Muscle of back (tissue), 11 donors: ENCODE data around the gene SIAE. TPM values are rescaled to one million over a fixed set of nuclear protein-coding genes. Genes with fewer than 3 reads are reported as not detected.
"Not testable (repeated sequence)": the region's sequence is repeated elsewhere in the genome, so short reads cannot be mapped to it uniquely, and the experiment has no call there.

ENCODE experiments used
- DNase-seq, 3 donors: peaks; one replicate each; pipeline versions ENCODE4 v3.0.0 to v3.0.0-alpha.2; 2013
- polyA plus RNA-seq, 10 donors: library from polyadenylated mRNA; unstranded; fragments of 120-200 nt; gene quantifications; one replicate each; pipeline ENCODE4 v1.2.1, GENCODE V29; 2013; ENCODE audit not compliant: insufficient read length in 10 of 10

The SIAE gene
- polyA plus RNA-seq, 10 donors: 4.1 to 8.9 (median 7.2) TPM

DNA sequence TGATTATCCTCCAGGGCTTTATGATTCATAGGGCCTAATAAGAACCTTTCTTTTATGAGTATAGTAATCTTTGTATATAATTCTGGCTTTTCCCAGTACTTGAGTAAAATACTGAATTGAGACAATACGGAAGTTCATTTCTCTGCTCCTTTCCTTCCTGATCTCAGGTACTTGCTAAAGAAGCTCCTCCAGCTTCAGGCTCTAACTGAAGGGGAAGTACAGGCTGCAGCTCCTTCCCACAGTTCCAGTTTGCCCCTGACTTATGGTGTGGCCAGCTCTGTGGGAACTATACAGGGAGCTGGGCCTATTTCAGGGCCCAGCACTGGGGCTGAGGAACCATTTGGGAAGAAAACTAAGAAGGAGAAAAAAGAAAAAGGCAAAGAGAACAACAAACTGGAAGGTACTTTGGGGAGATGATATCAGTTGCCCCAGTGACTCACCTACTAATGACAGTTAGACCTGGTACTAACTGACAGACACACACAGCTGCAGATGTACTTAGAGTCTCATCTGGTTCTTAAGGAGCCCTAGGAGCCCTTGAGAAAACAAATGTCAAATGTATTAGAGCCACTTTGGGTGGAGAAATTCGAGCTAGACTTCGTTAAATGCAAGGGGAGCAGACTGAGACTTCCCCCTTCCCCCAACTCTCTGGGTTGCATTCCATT, 47.9 kb downstream of the SIAE start:
- no peak for DNase-seq

DNA sequence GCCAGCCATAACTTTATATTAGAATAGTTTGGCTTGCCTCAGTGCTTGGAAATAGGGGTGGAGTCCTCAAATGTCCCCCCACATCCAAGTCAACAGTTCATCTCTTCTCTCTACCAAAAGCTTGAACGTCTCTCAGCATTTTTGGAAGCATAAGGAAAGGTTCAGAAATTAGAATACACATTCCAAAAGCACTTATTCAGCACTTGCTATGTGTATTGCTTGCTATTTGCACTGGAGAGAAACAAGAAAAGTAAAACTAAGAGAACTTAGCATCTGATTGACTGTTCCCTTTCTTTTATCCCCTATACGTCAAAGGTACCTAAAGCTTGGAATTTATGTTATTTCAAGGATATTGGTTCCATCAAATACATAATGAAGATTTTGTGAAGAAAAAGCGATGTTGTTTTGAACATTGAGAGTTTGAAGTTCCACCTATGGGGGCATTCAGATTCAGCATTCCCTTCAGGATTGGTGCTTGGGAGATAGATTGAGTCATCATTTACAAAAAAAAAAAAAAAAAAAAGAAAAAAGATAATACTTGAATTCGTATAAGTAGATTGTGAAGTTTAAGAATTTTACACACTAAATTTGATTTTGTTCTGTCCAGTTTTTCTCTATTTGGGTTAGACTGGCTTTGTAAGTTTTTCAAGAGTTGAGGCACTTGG, 49.5 kb downstream of the SIAE start:
- DNase-seq: no peak

DNA sequence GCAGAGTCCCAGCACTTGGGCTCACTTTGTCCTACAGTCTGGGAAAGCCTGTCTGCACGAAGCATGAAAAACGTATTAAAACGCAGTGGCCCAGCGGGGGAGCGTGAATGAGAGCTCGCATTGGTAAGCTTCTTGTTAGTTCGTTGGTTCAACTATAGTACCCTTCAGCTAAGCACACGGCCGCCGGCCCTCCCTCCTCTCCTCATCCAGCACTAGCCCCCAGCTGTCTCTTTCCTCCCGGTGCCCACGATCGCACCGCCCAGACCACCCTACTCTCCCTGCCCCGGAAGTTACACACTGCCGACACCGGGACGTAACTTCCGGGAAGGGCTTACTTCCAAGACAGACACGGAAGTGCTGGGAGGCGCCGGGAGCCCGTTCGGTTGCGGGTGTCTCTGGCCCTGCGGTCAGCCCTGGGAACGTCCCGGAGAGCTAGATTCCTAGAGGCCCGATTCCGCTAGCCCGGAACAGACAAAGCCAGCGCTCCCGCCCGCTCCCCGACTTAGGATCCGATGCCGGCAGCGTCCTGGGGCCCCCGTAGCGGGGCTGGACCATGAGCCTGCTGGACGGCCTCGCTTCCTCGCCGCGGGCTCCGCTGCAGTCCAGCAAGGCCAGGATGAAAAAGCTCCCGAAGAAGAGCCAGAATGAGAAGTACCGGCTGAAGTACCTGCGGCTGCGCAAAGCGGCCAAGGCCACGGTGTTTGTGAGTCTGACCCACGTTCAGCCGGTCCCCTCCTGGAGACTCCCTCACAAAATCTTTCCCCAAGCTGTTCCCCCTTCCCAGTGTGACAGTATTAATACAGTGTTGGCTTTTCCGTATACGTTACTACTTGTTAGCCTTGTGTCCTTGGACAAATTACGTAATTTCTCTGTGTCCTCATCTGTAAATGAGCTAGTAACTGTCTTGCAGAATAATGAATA, 50.7 kb downstream of the SIAE start, which contains the start of gene TBRG1:
Gene TBRG1, plus strand, starts transcription at position 334 of the 921 bp plus-strand sequence. Its CDS starts 220 bp downstream, at position 554.
- peak; percentile 95 to 98 (median 96) for DNase-seq

DNA sequence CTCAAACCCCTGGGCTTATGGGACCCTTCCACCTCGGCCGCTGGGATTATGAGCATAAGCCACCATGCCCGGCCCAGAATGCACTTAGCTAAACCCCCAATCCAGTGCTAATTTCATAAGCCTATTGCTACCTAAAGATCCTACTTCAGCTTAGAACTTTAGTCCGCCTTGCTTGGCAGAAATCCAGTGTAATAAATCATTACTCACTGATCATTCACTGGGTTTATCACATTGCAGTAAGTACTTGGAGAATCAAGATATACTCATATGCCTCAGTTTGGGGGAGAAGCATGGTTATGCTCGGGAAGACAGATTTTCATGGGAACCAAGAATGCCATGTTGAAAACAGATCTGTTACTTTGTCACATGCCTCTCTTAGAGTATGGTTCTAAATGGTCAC, 54.7 kb downstream of the SIAE start:
- no peak for DNase-seq

DNA sequence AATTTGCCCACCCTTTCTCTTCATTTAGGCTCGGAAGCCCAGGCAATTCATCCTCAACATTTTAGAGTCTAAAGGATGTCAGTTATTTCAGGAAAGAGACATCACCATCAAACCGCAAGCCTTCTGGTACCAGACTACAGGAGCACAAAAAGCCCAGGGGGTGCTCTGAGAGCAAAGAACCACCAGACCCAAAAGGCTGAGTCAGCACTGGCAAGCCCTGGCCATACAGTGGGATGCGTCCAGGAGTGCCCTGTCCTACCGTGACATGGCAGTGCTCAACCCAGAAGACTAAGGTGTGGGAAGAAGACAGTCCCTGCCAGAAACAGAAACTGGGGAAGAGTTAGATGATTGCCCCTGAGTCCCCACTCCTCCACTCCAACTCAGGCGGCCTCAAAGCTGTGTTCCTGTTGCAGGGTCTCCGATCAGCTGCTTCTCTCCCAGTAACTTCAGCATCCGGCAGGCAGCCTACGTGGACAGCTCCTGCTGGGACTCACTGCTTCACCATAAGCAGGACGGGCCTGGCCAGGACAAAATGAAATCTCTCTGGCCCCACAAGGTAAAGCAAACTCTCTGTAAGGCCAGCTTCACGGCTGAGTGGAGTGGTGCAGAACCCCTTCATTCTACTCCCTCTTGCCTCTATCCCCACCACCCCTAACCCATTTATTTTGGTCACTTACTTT, 60.8 kb downstream of the SIAE start:
- DNase-seq: peak in 1 of 3 donors; percentile 4

DNA sequence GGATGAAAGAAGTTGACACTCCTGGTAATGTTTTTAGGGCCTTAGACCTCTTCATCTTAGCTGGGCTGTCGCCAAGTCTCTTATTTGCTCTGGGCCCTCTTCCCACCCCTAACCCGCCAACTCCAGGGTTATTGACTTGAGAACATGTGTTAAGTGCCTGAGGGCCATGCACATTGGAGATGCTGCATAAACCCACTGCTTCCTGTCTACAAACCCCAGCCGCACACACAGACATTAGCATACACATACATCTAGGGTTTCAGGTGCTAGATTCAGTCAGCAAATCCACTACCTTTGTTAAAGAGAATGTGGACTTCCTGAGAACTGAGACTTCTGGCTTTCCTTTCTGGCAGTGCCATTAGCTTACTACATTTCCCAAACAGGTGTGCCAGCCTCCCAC, 61.5 kb downstream of the SIAE start:
- DNase-seq: no peak

DNA sequence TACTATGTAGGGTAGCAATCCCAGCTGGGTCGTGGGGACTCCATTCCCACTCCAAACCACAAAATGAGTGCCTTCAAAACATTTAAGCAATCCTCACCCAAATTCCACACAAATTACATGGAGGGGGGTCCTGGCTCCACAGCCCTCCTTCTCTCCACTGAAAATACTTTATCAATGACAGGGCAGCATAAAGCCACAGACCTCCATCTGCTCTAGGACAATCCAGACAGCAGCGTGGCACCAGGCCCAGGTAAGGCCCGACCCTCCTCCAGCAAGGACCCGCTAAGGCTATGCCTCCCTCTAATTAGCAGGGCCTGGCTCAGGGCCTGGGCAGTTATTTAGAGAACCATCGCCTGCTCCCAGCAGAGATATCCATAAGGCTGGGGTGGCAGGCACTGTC, 62.5 kb downstream of the SIAE start, which contains the start of gene PANX3:
Gene PANX3, plus strand, starts transcription at position 365 of the 400 bp plus-strand sequence. CDS start 129 bp downstream, outside the sequence.
- no peak for DNase-seq

DNA sequence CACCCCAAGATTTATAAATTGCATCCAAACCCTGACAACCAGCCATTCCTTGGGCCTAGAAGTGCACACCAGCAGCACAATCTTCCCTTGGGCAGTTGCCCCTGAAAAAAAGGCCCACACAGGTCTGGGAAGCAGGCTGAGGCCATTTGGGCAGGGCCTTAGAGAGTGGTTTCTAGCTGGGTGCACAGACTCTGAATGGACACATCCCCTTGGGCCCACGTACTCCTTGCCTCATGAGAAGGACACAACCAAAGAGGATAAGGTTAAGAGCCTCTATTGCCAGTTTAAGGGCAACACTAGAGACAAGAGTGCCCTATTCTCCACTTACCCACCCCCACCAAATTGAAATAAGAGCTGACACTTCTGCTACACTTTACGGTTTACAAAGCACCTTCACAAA, 63.2 kb downstream of the SIAE start:
- DNase-seq: no peak

DNA sequence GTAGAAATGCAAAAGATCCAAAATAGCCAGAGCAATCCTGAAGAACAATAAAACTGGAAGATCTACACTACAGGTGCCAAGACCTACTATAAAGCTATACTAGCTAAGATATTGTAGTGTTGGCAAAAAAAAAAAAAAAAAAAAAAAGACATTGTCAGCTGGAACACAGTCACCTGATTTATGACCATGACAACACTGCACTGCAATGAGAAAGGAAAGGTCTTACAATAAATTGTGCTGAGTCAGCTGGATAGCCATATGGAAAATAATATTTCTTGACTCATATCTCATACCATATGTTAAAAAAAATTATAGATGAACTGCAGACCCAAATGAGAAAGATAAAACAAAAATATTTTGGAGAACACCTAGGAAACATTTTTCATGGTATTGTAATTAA, 65.4 kb downstream of the SIAE start:
- no peak for DNase-seq

DNA sequence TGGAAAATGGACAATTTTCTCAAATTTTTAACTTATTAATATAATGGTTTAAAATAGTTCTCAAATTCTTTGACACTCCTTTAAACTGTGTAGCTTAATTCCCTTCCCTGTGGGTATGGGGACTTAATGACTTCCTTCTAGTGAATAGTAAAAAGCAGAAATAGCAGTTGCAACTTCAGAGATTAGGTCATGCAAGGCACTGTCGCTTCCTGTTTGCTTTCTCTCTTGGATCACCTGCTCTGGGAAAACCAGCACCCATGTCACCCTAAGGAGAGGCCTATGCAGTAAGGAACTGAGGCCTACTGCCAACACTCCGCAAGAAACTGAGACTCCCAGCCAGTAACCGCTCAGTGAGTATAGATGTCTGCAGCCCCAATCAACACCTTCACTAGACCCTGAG, 67.8 kb downstream of the SIAE start:
- peak in 1 of 3 donors; percentile 16 for DNase-seq

DNA sequence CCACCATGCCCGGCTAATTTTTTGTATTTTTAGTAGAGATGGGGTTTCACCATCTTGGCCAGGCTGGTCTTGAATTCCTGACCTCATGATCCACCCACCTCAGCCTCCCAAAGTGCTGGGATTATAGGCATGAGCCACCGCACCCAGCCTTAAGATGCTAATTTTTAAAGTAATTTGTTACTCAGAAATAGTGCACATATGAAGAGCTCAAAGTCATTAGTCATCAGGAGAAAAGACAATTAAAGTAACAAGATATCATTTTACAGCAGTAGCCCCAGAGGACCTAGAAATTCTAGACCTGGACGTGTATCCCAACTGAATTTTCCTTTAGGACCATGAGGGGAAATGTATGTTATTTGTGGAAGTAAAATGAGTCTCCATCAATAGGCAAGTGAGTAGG, 70.8 kb downstream of the SIAE start:
- not testable (repeated sequence) for DNase-seq

DNA sequence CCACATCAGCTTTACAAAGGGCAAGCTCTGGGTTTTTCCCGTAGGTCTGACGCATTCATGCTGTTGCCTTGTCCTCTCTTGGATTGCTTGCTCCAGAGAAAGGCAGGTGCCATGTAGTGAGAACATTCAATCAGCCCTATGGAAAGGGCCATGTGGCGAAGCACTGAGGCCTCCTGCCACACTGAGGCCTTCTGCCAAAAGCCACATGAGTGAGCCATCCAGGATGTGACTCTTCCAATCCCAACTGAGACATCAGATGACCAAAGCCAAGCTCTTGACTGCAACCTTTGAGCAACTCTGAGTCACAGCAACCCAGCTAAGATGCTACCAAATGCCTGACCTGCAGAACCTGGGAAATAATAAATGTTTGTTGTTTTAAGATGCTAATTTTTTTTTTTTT, 71.3 kb downstream of the SIAE start:
- DNase-seq: no peak

DNA sequence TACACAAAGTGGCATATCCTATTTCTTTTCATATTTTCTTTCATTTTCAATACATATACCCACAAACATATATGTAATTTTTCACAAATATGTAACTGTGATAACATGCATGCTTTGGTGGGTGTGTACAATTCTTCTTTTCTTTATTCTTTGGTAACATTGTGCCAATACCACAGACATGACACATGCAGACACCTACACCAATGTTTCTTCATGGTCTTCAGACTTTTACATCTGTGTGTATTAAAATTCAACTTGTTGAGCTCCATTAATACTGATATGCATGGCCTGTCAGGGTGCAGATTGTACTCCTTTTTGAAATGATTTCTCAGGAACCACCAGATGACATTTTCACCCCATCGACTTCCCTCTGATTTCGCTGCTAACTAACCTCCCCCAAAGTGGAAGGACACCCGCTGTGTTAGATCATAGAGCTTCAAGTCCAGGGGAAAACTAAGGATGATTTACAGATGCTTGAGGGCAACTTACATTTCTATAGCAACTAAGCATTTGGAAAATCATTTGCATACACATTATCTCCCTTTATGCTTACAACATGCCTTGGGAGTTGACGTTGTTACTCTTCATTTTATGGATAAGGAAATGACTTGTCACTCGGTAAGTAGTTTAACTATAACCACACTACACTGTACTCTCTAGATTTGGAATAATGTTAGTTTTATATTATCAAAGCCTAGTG, 72.8 kb downstream of the SIAE start:
- DNase-seq: no peak

DNA sequence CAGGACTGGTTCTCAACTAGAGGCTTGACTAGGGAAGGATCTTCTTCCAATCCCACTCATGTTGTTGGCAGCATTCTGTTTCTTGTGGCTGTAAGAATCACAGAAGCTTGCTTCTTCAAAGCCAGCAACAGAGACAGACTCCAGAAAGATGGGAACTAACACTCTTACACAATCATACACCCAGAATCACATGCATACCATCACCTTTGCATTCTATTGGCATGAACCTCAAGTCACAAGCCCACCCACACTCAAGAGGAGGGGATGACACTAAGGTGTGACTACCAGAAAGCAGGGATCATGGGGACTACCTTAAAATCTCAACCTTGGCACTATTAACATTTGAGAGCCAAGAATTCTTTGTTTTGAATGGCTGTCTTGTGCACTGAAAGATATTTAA, 75.9 kb downstream of the SIAE start:
- DNase-seq: no peak

DNA sequence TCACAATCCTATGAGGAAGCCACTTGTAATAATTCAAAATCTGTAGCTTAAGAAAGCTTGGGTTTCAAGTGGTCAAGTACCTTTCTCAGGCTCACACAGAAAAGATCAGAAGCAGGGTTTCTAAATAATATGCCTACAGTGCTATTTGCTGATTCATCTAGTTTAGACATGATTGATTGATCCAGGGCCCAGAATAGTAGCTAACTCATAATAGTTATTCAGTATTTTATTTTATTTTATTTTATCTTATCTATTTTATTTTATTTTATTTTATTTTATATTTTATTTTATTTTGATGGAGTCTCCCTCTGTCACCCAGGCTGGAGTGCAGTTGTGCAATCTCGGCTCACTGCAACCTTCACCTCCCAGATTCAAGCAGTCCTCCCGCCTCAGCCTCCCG, 78.2 kb downstream of the SIAE start:
- no peak for DNase-seq

DNA sequence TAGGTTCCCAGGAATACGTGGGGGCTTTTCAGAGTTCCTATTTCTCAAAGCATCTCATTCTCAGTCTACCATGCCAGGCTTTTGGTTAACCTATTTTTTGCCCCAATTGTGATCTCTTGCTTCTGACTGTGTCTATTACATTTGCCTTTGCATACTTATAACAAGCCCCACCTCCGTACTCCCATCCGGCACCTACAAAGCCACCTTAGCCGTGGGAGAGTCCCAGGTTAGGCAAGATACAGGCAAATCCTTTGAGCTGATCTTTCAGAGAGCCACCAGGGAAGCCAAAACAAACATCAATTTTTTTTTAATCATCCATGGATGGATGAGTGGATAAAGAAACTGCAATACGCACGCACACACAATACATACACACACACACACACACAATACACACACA, 80.9 kb downstream of the SIAE start:
- DNase-seq: no peak

DNA sequence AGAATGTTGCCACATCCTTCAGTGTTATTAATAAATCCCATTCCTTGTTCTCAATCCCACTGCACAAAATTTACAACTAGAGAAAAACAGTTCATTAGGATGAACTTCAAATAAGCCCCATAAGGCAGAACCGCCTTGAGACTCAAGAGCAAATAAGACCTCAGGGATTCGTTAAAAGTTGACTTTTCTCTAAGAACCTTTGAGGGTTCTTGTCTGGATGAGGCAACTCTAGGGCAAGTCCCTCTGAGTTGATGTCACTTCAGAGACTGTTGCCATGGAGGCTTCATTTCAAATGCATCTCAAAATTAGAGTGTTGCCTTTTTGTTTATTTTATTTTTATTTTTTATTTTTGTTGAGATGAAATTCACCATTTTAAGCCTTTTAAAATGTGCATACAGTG, 82.1 kb downstream of the SIAE start:
- no peak for DNase-seq

DNA sequence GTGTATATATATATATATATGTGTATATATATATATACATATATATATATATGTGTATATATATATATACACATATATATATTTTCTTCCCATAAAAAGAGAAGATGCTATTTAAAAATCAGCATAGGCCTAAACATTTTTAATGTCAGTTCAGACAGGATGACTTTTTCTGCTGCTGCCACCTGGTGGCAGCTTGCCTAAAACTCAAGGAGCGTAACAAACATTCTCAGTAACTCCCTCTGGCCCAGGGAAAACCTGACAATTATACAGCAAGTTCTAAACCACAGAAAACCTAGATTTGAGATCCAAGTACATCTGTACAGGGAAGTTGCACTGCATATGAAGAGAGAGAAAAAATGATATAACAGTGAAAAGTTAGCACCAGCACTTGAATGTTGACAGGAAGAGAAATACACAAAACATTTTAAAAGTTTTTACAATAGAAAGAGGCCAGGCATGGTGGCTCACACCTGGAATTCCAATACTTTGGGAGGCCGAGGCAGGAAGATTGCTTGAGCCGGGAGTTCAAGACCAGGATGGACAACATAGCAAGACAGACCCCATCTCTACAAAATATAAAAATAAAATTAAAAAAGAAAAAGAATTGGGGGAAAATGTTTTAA, 87.2 kb downstream of the SIAE start:
- DNase-seq: peak; percentile 54 to 78 (median 75)

DNA sequence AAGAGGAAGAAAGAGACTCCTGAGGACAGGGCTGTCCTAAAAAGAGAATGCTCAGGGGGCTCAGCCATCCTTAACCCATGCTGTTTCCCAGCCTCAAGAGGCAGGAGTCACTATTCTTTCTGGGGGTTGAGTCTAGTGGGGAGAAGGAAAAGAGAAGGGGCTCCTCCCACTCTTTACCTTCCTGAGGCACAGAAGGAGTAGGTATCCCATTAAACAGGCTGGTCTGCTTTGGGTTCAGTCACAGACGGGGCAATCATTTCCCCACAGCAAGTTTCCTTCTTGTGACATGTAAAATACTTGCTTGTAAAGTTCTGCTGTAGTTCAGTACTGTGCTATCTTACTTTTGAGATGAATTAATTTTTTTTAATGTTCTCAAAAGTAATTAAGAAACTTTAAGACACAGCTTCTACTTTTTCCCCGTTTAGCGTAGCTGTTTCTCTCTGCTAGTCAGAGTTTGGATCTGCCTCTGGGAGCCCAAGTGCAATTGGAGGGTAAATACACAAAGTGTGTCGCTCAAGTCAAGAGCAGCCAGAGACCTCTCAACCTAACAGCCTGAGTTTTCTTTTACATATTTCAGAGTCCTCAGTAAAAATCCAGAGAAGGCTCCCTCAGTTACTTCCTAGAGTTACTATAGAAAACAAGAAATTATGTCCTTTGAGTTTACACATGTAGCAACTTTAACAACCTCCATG, 88.7 kb downstream of the SIAE start:
- DNase-seq: no peak

DNA sequence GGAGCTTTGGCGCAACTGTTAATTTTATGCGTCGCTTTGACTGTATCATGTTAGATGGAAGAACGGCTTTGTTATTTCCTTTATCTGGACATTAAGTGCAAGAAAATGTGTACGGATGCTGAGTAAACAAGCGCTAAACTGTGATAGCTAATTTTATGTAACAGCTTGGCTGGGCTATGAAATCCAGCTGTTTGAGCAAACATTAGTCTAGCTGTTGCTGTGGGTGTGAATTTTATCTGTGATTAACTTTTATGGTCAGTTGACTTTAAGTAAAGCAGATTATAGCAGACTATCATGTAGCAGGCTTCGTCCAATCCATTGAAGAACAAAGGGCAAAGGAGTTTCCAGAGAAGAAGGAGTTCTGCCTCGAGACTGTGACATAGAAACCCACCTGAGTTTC, 89.8 kb downstream of the SIAE start:
- no peak for DNase-seq
